Caco-2 (cell line): ENCODE measurements around the gene ZNF316. TPM values are rescaled to one million over a fixed set of nuclear protein-coding genes. Genes with fewer than 3 reads are reported as not detected.

ENCODE experiments used
- BruUV-seq: library from RNA; stranded (reverse); fragments of 400-500 nt; replicated peaks from 2 replicates; lab custom pipeline; 2021; lab: Mats Ljungman, UMichigan
- CTCF ChIA-PET: fragments of 300-600 bp; sonication (Branson Sonifier 250); formaldehyde crosslinking; loops from one replicate; lab custom pipeline; 2022; ENCODE audit warnings: antibody characterized with exemption; lab: Charles Lee
- POLR2A ChIA-PET: fragments of 300-600 bp; sonication (Branson Sonifier 250); formaldehyde crosslinking; loops from one replicate; lab custom pipeline; 2022; ENCODE audit warnings: antibody characterized with exemption; lab: Charles Lee
- DNase-seq, 2 experiments: peaks; one replicate each; pipeline versions ENCODE4 v3.0.0 to v3.0.0-alpha.2; 2020 to 2022
- H3K27me3 ChIP-seq: replicated peaks from 2 replicates; pipeline ENCODE4 v1.6.0; 2011; ENCODE audit warnings: low read length; ENCODE audit not compliant: control insufficient read depth, insufficient read depth
- H3K36me3 ChIP-seq: 2 replicates; pipeline ENCODE4 v1.5.1; 2011; ENCODE audit warnings: low read length; ENCODE audit not compliant: control insufficient read depth, insufficient read depth
- H3K4me1 ChIP-seq: fragments of 250-450 bp; sonication (Bioruptor Pico); 2 replicates; pipeline ENCODE4 v1.5.1; 2020; ENCODE audit warnings: mild to moderate bottlenecking
- H3K4me3 ChIP-seq: 2 replicates; pipeline ENCODE4 v1.5.1; 2011; ENCODE audit warnings: low read depth, mild to moderate bottlenecking, control low read depth, low read length
- H3K9me3 ChIP-seq: fragments of 250-450 bp; sonication (Bioruptor Pico); 2 replicates; pipeline ENCODE4 v1.5.1; 2020; ENCODE audit warnings: mild to moderate bottlenecking, moderate library complexity
- H3K27ac Mint-ChIP-seq: one replicate; pipeline ENCODE4 v1.8.0; 2022; ENCODE audit warnings: mixed read lengths; ENCODE audit not compliant: unreplicated experiment
- H3K27me3 Mint-ChIP-seq: one replicate; pipeline ENCODE4 v1.8.0; 2022; ENCODE audit warnings: mixed read lengths; ENCODE audit not compliant: insufficient read depth, unreplicated experiment
- H3K36me3 Mint-ChIP-seq: one replicate; pipeline ENCODE4 v1.8.0; 2022; ENCODE audit warnings: mild to moderate bottlenecking, mixed read lengths; ENCODE audit not compliant: insufficient read depth, unreplicated experiment
- H3K4me1 Mint-ChIP-seq: one replicate; pipeline ENCODE4 v1.8.0; 2022; ENCODE audit warnings: low read depth, mixed read lengths; ENCODE audit not compliant: unreplicated experiment
- H3K4me3 Mint-ChIP-seq: one replicate; pipeline ENCODE4 v1.8.0; 2022; ENCODE audit warnings: mild to moderate bottlenecking, moderate library complexity, mixed read lengths; ENCODE audit not compliant: unreplicated experiment
- H3K9me3 Mint-ChIP-seq: one replicate; pipeline ENCODE4 v1.8.0; 2022; ENCODE audit warnings: mixed read lengths; ENCODE audit not compliant: unreplicated experiment
- intact Hi-C: fragments of 100-400 bp; cut with micrococcal nuclease; formaldehyde crosslinking; loops from one replicate; pipeline ENCODE4 v1.10.0; 2022; ENCODE audit not compliant: unreplicated experiment
- total RNA-seq: library from RNA; stranded (reverse); gene quantifications from 2 replicates; pipeline ENCODE4 v1.2.3, GENCODE V29; 2022
- TF ChIP-seq, protein P1 (sequence below), 2 experiments: fragments of 200-600 bp in 1 of 2; IDR thresholded peaks; 1 replicate in 1 of 2; 2 replicates in 1 of 2; pipeline versions ENCODE4 v1.5.1 to v1.8.0; 2011 to 2022; ENCODE audit warnings: antibody characterized with exemption in 1 of 2, control low read depth in 1 of 2, inconsistent platforms in 1 of 2, low read depth in 1 of 2, low read length in 1 of 2, mild to moderate bottlenecking in 1 of 2, moderate library complexity in 1 of 2; ENCODE audit not compliant: insufficient read depth in 1 of 2, severe bottlenecking in 1 of 2, unreplicated experiment in 1 of 2

ZNF316 gene
- total RNA-seq, 1 experiment from 2014 or later = 34.3 TPM

DNA sequence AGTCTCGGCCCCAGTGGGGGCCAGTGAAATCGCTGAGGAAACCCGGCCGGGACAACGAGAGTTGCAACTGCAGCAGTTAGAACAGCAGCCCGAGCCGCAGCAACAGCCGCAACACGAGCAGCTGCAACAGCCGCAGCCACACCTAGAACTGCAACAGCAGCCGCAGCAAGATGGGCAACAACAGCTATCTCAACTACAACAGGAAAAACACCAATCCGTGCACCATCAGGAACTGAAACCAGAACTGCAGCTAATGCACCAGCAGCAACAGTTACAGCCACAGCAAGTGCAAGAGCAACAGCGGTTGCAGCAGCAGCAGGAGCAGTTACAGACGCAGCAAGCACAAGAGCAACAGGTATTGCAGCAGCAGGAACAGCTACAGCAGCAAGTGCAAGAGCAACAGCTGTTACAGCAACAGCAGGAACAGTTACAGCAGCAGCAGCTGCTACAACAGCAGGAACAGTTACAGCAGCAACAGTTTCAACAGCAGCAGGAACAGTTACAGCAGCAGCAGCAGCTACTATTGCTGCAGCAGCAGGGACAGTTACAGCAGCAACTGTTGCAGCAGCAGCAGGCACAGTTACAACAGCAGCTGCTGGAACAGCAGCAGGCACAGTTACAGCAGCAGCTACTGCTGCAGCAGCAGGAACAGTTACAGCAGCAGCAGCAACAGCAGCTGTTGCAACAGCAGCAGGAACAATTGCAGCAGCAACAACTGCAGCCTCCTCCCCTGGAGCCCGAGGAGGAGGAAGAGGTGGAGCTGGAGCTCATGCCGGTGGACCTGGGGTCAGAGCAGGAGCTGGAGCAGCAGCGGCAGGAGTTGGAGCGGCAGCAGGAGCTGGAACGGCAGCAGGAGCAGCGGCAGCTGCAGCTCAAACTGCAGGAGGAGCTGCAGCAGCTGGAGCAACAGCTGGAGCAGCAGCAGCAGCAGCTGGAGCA lies 15.7 kb upstream of the ZNF316 start:
- Histone ChIP-seq H3K27me3 (no peaks in the 10 kb centered on the region), H3K4me3 (no peak overlapping the region), H3K9me3 (no peaks in the 10 kb centered on the region), H3K36me3 (no peaks in the 10 kb centered on the region; the same call in 1 of the 2 replicates), H3K4me1 (no peaks in the 10 kb centered on the region)
- no peak overlapping the region for H3K4me3 Mint-ChIP-seq
- H3K27me3 Mint-ChIP-seq = no peaks in the 10 kb centered on the region
- intact Hi-C loops = no loop called here
- ChIA-PET POLR2A (no interaction called here), CTCF (no interaction called here)
- no peak overlapping the region for H3K27ac Mint-ChIP-seq
- no peaks in the 10 kb centered on the region for H3K36me3 Mint-ChIP-seq
- no peaks in the 10 kb centered on the region for H3K9me3 Mint-ChIP-seq
- no peaks in the 10 kb centered on the region for H3K4me1 Mint-ChIP-seq
- no peak for DNase-seq
- no TSS peak for BruUV-seq
- TF ChIP-seq, protein P1, sequence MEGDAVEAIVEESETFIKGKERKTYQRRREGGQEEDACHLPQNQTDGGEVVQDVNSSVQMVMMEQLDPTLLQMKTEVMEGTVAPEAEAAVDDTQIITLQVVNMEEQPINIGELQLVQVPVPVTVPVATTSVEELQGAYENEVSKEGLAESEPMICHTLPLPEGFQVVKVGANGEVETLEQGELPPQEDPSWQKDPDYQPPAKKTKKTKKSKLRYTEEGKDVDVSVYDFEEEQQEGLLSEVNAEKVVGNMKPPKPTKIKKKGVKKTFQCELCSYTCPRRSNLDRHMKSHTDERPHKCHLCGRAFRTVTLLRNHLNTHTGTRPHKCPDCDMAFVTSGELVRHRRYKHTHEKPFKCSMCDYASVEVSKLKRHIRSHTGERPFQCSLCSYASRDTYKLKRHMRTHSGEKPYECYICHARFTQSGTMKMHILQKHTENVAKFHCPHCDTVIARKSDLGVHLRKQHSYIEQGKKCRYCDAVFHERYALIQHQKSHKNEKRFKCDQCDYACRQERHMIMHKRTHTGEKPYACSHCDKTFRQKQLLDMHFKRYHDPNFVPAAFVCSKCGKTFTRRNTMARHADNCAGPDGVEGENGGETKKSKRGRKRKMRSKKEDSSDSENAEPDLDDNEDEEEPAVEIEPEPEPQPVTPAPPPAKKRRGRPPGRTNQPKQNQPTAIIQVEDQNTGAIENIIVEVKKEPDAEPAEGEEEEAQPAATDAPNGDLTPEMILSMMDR (IDR thresholded peaks at IDR 0.05; ENCODE audit: insufficient read depth in 1 of 2, low read depth in 1 of 2, low read length in 1 of 2, severe bottlenecking in 1 of 2, unreplicated experiment in 1 of 2) = no peak

DNA sequence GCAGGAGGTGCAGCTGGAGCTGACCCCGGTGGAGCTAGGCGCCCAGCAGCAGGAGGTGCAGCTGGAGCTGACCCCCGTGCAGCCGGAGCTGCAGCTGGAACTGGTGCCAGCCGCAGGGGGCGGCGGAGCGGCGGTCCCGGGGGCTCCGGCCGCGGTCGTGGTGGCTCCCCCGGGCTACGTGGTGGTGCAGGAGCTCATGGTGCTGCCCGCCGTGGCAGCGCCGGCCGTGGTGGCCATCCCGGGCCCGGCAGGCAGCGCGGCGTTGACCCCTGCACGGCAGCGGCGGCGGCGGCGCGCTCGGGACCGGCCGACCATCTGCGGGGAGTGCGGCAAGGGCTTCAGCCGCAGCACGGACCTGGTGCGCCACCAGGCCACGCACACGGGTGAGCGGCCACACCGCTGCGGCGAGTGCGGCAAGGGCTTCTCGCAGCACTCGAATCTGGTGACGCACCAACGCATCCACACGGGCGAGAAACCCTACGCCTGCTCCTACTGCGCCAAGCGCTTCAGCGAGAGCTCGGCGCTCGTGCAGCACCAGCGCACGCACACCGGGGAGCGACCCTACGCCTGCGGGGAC lies 14.9 kb upstream of the ZNF316 start:
- BruUV-seq = no TSS peak
- Mint-ChIP-seq H3K4me1 (no peaks in the 10 kb centered on the region), H3K27me3 (no peaks in the 10 kb centered on the region), H3K27ac (no peak overlapping the region), H3K4me3 (no peak overlapping the region), H3K9me3 (no peaks in the 10 kb centered on the region), H3K36me3 (no peaks in the 10 kb centered on the region)
- H3K27me3 ChIP-seq = no peaks in the 10 kb centered on the region
- TF ChIP-seq, protein P1 (IDR thresholded peaks at IDR 0.05; ENCODE audit: insufficient read depth in 1 of 2, low read depth in 1 of 2, low read length in 1 of 2, severe bottlenecking in 1 of 2, unreplicated experiment in 1 of 2) = no peak
- CTCF ChIA-PET = no interaction called here
- no peaks in the 10 kb centered on the region for H3K4me1 ChIP-seq
- intact Hi-C loops = no loop called here
- no peaks in the 10 kb centered on the region for H3K9me3 ChIP-seq
- DNase-seq = no peak
- H3K36me3 ChIP-seq = no peaks in the 10 kb centered on the region; the same call in 1 of the 2 replicates
- POLR2A ChIA-PET = no interaction called here
- no peak overlapping the region for H3K4me3 ChIP-seq

DNA sequence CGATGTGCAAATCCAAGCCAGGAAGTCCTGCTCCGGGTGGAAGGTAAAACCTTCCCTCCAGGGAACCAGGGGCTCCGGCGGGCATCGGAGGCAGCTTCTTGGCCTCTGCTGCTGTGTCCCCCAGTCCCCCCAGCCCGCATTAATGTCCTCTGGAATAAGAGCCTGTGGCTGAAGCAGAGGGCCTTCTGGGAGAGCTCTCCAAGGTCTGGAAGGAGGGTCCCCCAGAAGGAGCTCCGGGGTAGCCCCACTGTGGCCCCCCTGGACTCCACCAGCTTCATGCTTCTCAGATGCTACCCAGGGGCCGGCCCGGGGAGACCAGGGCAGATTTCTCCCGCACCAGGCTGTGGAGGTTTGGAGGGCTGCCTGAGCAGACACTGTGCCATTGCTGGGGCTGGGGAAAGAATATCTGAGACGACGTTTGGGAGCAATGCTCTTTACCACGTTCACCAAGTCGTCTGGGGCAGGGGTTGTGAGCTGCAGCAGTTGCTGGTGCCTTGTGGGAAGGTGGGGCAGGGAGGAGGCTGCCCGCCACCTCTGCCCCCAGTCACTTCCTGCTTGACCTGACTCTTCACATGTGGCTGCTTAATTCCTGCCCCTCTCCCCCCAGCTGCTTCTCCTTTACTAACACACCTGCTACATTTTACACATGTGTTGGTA lies 13.4 kb upstream of the ZNF316 start:
- H3K27me3 Mint-ChIP-seq = no peaks in the 10 kb centered on the region
- Histone ChIP-seq H3K4me1 (no peaks in the 10 kb centered on the region), H3K27me3 (no peaks in the 10 kb centered on the region), H3K9me3 (no peaks in the 10 kb centered on the region), H3K36me3 (no peaks in the 10 kb centered on the region; the same call in 1 of the 2 replicates), H3K4me3 (no peak overlapping the region)
- intact Hi-C loops = no loop called here
- DNase-seq = no peak
- no peaks in the 10 kb centered on the region for H3K36me3 Mint-ChIP-seq
- H3K27ac Mint-ChIP-seq = no peak overlapping the region
- CTCF ChIA-PET = no interaction called here
- no peaks in the 10 kb centered on the region for H3K9me3 Mint-ChIP-seq
- H3K4me1 Mint-ChIP-seq = no peaks in the 10 kb centered on the region
- TF ChIP-seq, protein P1 (IDR thresholded peaks at IDR 0.05; ENCODE audit: insufficient read depth in 1 of 2, low read depth in 1 of 2, low read length in 1 of 2, severe bottlenecking in 1 of 2, unreplicated experiment in 1 of 2) = no peak
- H3K4me3 Mint-ChIP-seq = no peak overlapping the region
- no TSS peak for BruUV-seq
- POLR2A ChIA-PET = no interaction called here
